Astrocyte (in vitro differentiated cells and primary cell): Measurements from ENCODE around the gene CCDC40. TPM values are rescaled to one million over a fixed set of nuclear protein-coding genes. Genes with fewer than 3 reads are reported as not detected.

Source experiments
- DNase-seq: peaks from one replicate; pipeline ENCODE4 v3.0.0-alpha.2; 2010; ENCODE audit warnings: low read depth
- FAIRE-seq: peaks from 2 replicates; lab custom pipeline; 2011; peaks lifted over from hg19 to GRCh38; lab: Jason Lieb, UNC
- H2AFZ ChIP-seq: 2 replicates; pipeline ENCODE4 v1.6.0; 2012; ENCODE audit warnings: low read depth, low read length, inconsistent platforms
- H3K27ac ChIP-seq: 2 replicates; pipeline ENCODE4 v1.5.1; 2011; ENCODE audit warnings: low read depth, low read length, inconsistent platforms
- H3K27me3 ChIP-seq: 2 replicates; pipeline ENCODE4 v1.6.0; 2011; ENCODE audit warnings: low read length, inconsistent platforms; ENCODE audit not compliant: insufficient read depth
- H3K36me3 ChIP-seq: 2 replicates; pipeline ENCODE4 v1.5.1; 2011; ENCODE audit warnings: low read length, inconsistent platforms; ENCODE audit not compliant: insufficient read depth
- H3K4me1 ChIP-seq: 2 replicates; pipeline ENCODE4 v1.5.1; 2011; ENCODE audit warnings: low read length, inconsistent platforms; ENCODE audit not compliant: insufficient read depth
- H3K4me2 ChIP-seq: 2 replicates; pipeline ENCODE4 v1.6.0; 2012; ENCODE audit warnings: low read length, inconsistent platforms
- H3K4me3 ChIP-seq: 2 replicates; pipeline ENCODE4 v1.5.1; 2011; ENCODE audit warnings: low read depth, mild to moderate bottlenecking, low read length, inconsistent platforms; ENCODE audit not compliant: insufficient read depth
- H3K79me2 ChIP-seq: 2 replicates; pipeline ENCODE4 v1.6.0; 2012; ENCODE audit warnings: mild to moderate bottlenecking, low read length, inconsistent platforms; ENCODE audit not compliant: insufficient read depth
- H3K9ac ChIP-seq: 2 replicates; pipeline ENCODE4 v1.6.0; 2012; ENCODE audit warnings: mild to moderate bottlenecking, low read length, inconsistent platforms
- H3K9me3 ChIP-seq: 2 replicates; pipeline ENCODE4 v1.5.1; 2012; ENCODE audit warnings: low read depth, mild to moderate bottlenecking, low read length, inconsistent platforms; ENCODE audit not compliant: insufficient read depth
- H4K20me1 ChIP-seq: 2 replicates; pipeline ENCODE4 v1.6.0; 2012; ENCODE audit warnings: low read length, inconsistent platforms; ENCODE audit not compliant: insufficient read depth
- H3K27ac Mint-ChIP-seq: one replicate; pipeline ENCODE4 v1.8.0; 2021; ENCODE audit warnings: mild to moderate bottlenecking, mixed read lengths; ENCODE audit not compliant: unreplicated experiment
- H3K27me3 Mint-ChIP-seq: one replicate; pipeline ENCODE4 v1.8.0; 2021; ENCODE audit warnings: low read depth, mixed read lengths; ENCODE audit not compliant: unreplicated experiment
- H3K36me3 Mint-ChIP-seq: one replicate; pipeline ENCODE4 v1.8.0; 2021; ENCODE audit warnings: low read depth, mixed read lengths; ENCODE audit not compliant: unreplicated experiment
- H3K4me1 Mint-ChIP-seq: one replicate; pipeline ENCODE4 v1.8.0; 2021; ENCODE audit warnings: low read depth, mixed read lengths; ENCODE audit not compliant: unreplicated experiment
- H3K4me3 Mint-ChIP-seq: one replicate; pipeline ENCODE4 v1.8.0; 2021; ENCODE audit warnings: mild to moderate bottlenecking, moderate library complexity, mixed read lengths; ENCODE audit not compliant: unreplicated experiment
- H3K9me3 Mint-ChIP-seq: one replicate; pipeline ENCODE4 v1.8.0; 2021; ENCODE audit warnings: mild to moderate bottlenecking, mixed read lengths; ENCODE audit not compliant: unreplicated experiment
- EZH2 ChIP-seq: IDR thresholded peaks from 2 replicates; pipeline ENCODE4 v1.6.1; 2012; ENCODE audit warnings: mild to moderate bottlenecking, low read length, inconsistent platforms; ENCODE audit not compliant: insufficient read depth
- total RNA-seq: library from RNA; stranded (reverse); gene quantifications from 2 replicates; pipeline ENCODE4 v1.2.1, GENCODE V29; 2021
- TF ChIP-seq, protein P1 (sequence below): IDR thresholded peaks from 2 replicates; pipeline ENCODE4 v1.5.1; 2011; ENCODE audit warnings: low read depth, mild to moderate bottlenecking, inconsistent platforms, low read length, moderate library complexity; ENCODE audit not compliant: insufficient read depth

Gene CCDC40
- total RNA-seq, 1 donor from 2014 or later = 7.0 TPM

DNA sequence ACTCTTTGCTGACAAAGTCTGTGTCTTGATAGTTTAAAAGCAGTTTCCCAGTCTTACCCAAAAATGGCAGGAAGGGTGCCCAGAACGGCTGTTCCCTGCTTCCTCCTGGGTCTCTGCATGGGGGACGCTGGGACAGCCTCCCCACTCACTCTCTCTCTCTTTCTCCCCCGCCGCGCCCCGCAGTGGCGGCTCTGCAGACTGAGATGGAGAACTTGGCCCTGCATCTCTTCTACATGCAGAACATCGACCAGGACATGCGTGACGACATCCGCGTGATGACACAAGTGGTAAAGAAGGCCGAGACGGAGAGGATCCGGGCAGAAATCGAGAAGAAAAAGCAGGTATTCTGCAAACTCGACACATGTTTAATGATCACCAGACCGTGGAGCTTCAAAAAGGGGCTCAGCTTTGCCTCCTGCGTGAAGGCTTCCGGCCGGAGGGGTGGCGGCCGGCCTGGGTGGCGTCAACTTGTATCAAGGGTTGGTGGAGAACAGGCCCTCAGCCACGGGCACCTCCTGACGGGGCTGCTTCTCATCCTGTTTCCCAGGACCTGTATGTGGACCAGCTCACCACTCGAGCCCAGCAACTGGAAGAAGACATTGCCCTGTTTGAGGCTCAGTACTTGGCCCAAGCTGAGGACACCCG is 22.0 kb downstream of the CCDC40 start:
- Histone ChIP-seq H3K4me2 (no peak overlapping the region), H3K9me3 (no peaks in the 10 kb centered on the region), H3K36me3 (no peaks in the 10 kb centered on the region), H3K9ac (no peak overlapping the region), H3K4me3 (no peak overlapping the region), H3K79me2 (no peaks in the 10 kb centered on the region), H3K27me3 (no peaks in the 10 kb centered on the region), H3K27ac (no peak overlapping the region), H3K4me1 (no peaks in the 10 kb centered on the region), H4K20me1 (no peaks in the 10 kb centered on the region), H2AFZ (no peak overlapping the region)
- DNase-seq (no peak), FAIRE-seq (no peak)
- Mint-ChIP-seq H3K36me3 (no peaks in the 10 kb centered on the region), H3K4me1 (peaks cover 3% of the 10 kb centered on the region), H3K4me3 (no peak overlapping the region), H3K9me3 (no peaks in the 10 kb centered on the region), H3K27ac (no peak overlapping the region), H3K27me3 (peaks cover 4% of the 10 kb centered on the region)
- TF ChIP-seq EZH2 = no peak
- TF ChIP-seq, protein P1, sequence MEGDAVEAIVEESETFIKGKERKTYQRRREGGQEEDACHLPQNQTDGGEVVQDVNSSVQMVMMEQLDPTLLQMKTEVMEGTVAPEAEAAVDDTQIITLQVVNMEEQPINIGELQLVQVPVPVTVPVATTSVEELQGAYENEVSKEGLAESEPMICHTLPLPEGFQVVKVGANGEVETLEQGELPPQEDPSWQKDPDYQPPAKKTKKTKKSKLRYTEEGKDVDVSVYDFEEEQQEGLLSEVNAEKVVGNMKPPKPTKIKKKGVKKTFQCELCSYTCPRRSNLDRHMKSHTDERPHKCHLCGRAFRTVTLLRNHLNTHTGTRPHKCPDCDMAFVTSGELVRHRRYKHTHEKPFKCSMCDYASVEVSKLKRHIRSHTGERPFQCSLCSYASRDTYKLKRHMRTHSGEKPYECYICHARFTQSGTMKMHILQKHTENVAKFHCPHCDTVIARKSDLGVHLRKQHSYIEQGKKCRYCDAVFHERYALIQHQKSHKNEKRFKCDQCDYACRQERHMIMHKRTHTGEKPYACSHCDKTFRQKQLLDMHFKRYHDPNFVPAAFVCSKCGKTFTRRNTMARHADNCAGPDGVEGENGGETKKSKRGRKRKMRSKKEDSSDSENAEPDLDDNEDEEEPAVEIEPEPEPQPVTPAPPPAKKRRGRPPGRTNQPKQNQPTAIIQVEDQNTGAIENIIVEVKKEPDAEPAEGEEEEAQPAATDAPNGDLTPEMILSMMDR = no peak

DNA sequence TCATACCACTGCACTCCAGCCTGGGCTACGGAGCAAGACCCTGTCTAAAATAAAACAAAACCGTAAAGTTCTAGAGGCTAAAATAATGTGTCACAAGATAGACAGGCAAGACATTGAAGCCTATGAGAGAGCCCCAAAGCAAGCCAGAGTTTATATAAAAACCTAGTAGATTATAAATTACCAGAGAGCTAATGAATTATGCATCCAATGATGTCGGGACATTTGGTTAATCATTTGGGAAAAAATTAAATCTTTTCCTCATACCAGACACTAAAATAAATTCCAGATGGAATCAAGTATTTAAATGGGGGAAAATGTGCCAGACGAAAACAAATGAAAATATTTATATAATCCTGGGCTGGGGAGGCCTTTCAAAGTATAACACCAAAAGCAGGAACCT is 24.2 kb downstream of the CCDC40 start:
- Histone ChIP-seq H3K79me2 (no peaks in the 10 kb centered on the region), H3K27ac (no peak overlapping the region), H2AFZ (no peak overlapping the region), H3K4me2 (no peak overlapping the region), H3K9ac (no peak overlapping the region), H3K27me3 (no peaks in the 10 kb centered on the region), H3K4me3 (no peak overlapping the region), H3K9me3 (no peaks in the 10 kb centered on the region), H4K20me1 (no peaks in the 10 kb centered on the region), H3K36me3 (no peaks in the 10 kb centered on the region), H3K4me1 (peaks cover 7% of the 10 kb centered on the region)
- no peak for DNase-seq
- no peak for FAIRE-seq
- TF ChIP-seq EZH2 = no peak
- TF ChIP-seq, protein P1 = no peak
- H3K36me3 Mint-ChIP-seq = no peaks in the 10 kb centered on the region
- no peak overlapping the region for H3K4me3 Mint-ChIP-seq
- peaks cover 7% of the 10 kb centered on the region for H3K4me1 Mint-ChIP-seq
- no peaks in the 10 kb centered on the region for H3K9me3 Mint-ChIP-seq
- no peak overlapping the region for H3K27ac Mint-ChIP-seq
- peaks cover 6% of the 10 kb centered on the region for H3K27me3 Mint-ChIP-seq

DNA sequence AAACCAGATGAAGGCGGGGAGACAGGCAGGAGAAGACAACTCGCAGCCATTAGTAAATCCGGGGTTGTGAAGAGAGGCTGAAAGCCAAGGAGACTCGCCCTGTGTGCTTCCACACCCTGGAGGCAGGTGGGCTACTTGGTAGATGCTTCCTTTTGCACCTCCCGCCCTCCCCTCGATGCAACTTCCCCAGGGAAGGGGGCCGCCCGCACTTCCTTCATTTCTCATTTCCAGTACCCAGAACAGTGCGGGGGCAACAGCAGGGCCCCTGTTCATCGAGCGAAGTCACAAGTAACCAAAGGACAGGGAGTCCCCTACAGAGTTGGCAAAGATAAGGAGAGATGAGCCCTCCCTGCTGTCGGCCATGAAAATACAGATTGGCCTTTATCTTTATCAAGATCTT is 25.0 kb downstream of the CCDC40 start:
- Mint-ChIP-seq H3K36me3 (no peaks in the 10 kb centered on the region), H3K4me3 (no peak overlapping the region), H3K9me3 (no peaks in the 10 kb centered on the region), H3K27me3 (peaks cover 8% of the 10 kb centered on the region), H3K27ac (no peak overlapping the region), H3K4me1 (peaks cover 7% of the 10 kb centered on the region)
- H4K20me1 ChIP-seq = no peaks in the 10 kb centered on the region
- H2AFZ ChIP-seq = no peak overlapping the region
- FAIRE-seq (no peak), DNase-seq (no peak)
- no peaks in the 10 kb centered on the region for H3K9me3 ChIP-seq
- no peak overlapping the region for H3K4me2 ChIP-seq
- H3K9ac ChIP-seq = no peak overlapping the region
- peaks cover 7% of the 10 kb centered on the region for H3K4me1 ChIP-seq
- TF ChIP-seq EZH2 = no peak
- TF ChIP-seq, protein P1 = no peak
- H3K79me2 ChIP-seq = no peaks in the 10 kb centered on the region
- H3K27ac ChIP-seq = no peak overlapping the region
- no peaks in the 10 kb centered on the region for H3K27me3 ChIP-seq
- no peaks in the 10 kb centered on the region for H3K36me3 ChIP-seq
- H3K4me3 ChIP-seq = no peak overlapping the region
